Measurements from ENCODE around the gene HSPH1.

DNA sequence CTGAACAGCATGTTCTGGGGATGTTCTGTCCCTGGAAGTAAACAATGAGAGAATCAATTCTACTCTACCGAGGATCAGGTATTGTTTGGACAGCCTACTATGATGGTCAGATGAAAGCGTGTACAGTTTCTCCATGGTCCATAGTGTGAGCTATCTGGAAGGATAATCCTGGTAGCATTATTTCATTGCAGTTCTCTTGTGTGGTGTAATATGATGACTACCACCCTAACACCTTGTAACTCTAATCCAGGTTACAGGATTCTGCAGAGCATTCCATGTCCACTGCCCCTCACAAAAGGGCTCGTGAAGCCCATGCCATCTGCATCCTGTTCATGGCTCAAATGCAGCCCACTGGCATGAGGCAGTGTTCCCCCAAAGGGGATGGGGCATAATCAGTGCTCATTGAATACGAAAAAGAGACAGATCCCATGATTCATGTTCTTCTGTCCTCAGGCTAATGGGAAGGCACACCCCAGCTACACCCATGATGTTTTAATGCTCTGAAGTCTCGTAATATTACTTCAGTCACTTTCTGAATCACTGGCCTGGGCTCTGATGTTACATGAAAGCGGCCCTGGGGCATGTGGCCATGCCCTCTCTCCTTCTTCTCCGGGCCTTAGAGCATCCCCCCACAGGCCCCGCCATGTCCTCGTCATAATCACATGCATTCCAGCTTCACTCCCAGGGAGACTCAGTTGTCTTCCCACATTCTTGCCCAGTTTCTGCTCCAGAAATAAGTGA is 68.4 kb downstream of the HSPH1 start:
- TF ChIP-seq, protein P1, sequence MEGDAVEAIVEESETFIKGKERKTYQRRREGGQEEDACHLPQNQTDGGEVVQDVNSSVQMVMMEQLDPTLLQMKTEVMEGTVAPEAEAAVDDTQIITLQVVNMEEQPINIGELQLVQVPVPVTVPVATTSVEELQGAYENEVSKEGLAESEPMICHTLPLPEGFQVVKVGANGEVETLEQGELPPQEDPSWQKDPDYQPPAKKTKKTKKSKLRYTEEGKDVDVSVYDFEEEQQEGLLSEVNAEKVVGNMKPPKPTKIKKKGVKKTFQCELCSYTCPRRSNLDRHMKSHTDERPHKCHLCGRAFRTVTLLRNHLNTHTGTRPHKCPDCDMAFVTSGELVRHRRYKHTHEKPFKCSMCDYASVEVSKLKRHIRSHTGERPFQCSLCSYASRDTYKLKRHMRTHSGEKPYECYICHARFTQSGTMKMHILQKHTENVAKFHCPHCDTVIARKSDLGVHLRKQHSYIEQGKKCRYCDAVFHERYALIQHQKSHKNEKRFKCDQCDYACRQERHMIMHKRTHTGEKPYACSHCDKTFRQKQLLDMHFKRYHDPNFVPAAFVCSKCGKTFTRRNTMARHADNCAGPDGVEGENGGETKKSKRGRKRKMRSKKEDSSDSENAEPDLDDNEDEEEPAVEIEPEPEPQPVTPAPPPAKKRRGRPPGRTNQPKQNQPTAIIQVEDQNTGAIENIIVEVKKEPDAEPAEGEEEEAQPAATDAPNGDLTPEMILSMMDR (conservative IDR thresholded peaks at IDR 0.05) = no peak
- TF ChIP-seq EZH2 (IDR thresholded peaks at IDR 0.05; ENCODE audit: low read depth) = no peak

Data from PC-9 (cell line).